Omental fat pad (tissue), 4 donors: ENCODE results near the gene LAIR1. TPM values are rescaled to one million over a fixed set of nuclear protein-coding genes. Genes with fewer than 3 reads are reported as not detected.
A peak's percentile ranks its signal among the peaks of the same experiment; 100 is the strongest.

Experiments used
- ATAC-seq: fragments of 150-250 bp; one replicate; pipeline ENCODE4 v1.9.1; 2016; ENCODE audit warnings: mild to moderate bottlenecking, moderate library complexity; ENCODE audit not compliant: low FRiP score
- DNase-seq: peaks from one replicate; pipeline ENCODE4 v3.0.0-alpha.2; 2019; ENCODE audit warnings: low spot score
- total RNA-seq, 4 donors: library from RNA; depleted of rRNA; stranded (reverse); fragments of >200 nt; gene quantifications; one replicate each; pipeline ENCODE4 v1.1.0, GENCODE V29; 2016
- TF ChIP-seq, protein P1 (sequence below), 3 donors: fragments of 450-650 bp; IDR thresholded peaks; one replicate each; pipeline ENCODE4 v1.5.1; 2016 to 2017; ENCODE audit warnings: antibody characterized with exemption in 3 of 3, mild to moderate bottlenecking in 3 of 3, moderate library complexity in 2 of 3

Gene LAIR1
- total RNA-seq, 4 donors from 2014 or later: 24.3 to 82.5 (median 37.0) TPM

DNA sequence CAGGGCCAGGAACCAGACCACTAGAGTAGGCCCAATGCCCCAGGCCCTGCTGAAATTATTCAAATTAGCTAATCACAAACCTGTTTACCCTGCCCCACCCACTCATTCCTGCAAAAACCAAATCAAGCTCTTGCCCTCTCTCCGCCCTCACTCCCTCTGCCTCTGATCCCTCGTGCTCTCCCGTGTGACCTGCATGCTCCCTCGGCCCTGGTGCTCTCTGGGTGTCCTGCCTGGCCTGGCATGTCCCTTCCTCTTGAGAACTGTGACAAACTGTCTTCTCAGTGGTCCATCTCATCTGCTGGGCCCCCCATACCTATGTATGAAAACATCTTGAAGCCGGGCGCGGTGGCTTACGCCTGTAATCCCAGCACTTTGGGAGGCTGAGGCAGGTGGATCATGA, 38.3 kb upstream of the LAIR1 start:
- ATAC-seq (no peak), DNase-seq (no peak)
- TF ChIP-seq, protein P1, sequence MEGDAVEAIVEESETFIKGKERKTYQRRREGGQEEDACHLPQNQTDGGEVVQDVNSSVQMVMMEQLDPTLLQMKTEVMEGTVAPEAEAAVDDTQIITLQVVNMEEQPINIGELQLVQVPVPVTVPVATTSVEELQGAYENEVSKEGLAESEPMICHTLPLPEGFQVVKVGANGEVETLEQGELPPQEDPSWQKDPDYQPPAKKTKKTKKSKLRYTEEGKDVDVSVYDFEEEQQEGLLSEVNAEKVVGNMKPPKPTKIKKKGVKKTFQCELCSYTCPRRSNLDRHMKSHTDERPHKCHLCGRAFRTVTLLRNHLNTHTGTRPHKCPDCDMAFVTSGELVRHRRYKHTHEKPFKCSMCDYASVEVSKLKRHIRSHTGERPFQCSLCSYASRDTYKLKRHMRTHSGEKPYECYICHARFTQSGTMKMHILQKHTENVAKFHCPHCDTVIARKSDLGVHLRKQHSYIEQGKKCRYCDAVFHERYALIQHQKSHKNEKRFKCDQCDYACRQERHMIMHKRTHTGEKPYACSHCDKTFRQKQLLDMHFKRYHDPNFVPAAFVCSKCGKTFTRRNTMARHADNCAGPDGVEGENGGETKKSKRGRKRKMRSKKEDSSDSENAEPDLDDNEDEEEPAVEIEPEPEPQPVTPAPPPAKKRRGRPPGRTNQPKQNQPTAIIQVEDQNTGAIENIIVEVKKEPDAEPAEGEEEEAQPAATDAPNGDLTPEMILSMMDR (IDR thresholded peaks at IDR 0.05): no peak

DNA sequence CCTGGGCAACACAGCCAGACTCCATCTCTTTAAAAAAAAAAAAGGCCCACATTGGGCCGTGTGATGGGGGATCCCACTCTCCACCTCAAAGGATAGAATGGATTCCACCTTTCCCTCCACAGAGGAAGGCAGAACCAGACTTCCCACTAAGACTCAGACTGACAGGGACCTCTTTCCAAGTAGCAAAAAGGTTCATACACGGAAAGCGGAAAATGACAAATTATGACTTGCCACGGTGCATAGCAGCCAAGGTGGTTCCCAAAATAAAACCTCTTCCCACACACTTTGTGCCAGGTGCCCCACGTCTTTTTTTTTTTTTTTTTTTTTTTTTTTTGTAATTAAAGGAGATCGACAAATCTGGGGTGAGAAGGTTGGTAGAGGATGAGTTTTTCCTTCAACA, 36.2 kb upstream of the LAIR1 start:
- TF ChIP-seq, protein P1 (IDR thresholded peaks at IDR 0.05): no peak

DNA sequence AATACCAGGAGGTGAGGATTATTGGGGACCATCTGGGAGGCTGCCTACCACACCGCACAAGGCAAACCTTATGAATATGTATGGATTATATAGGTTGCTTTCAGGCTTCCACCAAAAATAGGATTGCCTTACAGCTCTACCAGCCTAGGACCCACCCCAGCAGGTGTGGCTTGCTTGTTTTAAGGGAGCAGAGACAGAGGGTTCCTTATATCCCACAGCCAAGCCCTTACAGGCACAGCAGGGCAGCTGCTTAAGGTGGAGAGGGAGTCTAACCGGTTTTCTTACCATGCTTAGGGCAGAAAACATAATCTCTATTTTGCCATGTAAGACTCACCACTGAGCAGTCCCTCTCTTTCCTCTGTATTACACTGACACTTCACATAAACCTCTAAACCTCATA, 34.5 kb upstream of the LAIR1 start:
- ATAC-seq (no peak), DNase-seq (no peak)
- TF ChIP-seq, protein P1 (IDR thresholded peaks at IDR 0.05): no peak

More for the DNA sequence above, 36.2 kb upstream of the LAIR1 start:
- ATAC-seq: no peak
- DNase-seq: no peak

DNA sequence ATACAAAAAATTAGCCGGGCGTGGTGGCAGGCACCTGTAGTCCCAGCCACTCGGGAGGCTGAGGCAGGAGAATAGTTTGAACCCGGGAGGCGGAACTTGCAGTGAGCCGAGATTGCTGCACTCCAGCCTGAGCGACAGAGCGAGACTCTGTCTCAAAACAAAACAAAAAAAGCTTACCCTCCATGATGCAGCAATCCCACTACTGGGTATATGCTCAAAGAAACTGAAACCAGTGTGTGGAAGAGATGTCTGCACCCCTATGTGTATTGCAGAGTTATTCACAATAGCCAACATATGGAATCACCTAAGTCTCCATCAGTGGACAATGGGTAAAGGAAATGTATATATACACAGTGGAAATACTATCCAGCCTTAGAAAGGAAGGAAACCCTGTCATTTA, 31.0 kb upstream of the LAIR1 start:
- TF ChIP-seq, protein P1 (IDR thresholded peaks at IDR 0.05): no peak
- no peak for ATAC-seq

DNA sequence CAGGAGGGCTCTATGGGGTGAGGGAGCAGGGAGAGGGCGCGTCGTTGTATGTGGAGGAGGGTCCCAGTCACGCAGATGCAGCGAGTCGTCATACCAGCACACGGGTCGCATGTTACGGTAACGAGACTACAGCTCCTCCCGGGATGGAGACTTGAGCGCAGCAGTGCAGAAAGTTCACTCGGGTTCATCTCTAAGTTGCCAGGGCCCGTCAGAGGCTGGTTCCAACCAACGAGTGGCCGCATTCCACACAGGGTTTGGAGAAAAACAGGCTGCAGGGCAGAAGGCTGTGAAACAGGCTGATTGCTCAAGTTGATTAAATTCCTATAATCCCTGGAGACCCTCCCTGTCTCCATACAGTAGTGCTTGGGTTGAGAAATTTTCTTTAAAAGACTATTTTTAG, 28.6 kb upstream of the LAIR1 start:
- DNase-seq (no peak), ATAC-seq (peak; percentile 23)
- TF ChIP-seq, protein P1 (IDR thresholded peaks at IDR 0.05): no peak

More for the DNA sequence above, 31.0 kb upstream of the LAIR1 start:
- no peak for DNase-seq

DNA sequence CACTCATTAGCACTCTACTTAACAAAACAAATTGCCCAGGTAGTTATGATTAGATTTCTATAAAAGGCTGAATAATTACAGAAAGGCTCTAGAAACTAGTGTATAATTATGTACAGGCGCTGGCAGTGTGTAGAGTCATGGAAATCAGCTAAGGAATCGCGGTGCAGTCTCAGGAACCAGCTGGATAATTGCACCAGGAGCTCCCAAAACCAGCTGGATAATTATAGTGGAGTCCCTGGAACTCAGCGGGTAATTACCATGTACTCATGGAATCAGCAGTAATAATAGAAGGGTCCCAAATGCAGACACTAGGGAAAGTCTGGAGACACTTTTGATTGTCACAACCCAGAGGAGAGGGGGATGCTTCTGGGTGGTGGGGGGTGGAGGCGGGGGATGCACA, 27.4 kb upstream of the LAIR1 start:
- ATAC-seq (no peak), DNase-seq (no peak)
- TF ChIP-seq, protein P1 (IDR thresholded peaks at IDR 0.05): no peak

DNA sequence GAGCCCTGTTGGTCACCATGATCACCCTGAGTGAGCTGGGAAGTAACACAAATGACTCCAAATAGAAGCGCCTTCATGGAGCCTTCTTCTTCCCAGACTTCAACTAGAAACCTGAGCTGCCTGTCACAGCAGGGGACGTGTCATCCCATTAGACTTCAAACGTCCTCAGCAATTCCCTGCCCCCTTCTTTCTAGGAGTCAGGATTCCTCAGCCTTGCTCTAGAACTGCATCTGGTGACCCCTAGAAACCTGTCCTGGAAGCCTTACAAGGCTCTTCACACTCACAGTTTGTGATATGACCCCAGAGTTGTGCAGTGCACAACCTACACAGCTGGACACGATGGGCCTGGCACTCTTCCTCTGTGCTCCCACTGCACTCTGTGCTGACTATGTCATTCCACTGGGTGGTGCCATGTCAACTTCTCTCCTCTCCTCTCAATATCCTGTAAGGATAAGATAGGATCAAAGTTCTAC, 26.9 kb upstream of the LAIR1 start:
- DNase-seq (no peak), ATAC-seq (no peak)
- TF ChIP-seq, protein P1 (IDR thresholded peaks at IDR 0.05): no peak
